Ascending aorta (tissue), 2 donors: ENCODE results near the gene INSYN2B. TPM values are rescaled to one million over a fixed set of nuclear protein-coding genes. Genes with fewer than 3 reads are reported as not detected.

Experiments used
- DNase-seq, 2 donors: peaks; one replicate each; pipeline ENCODE4 v3.0.0-alpha.2; 2019; ENCODE audit warnings: low spot score in 2 of 2
- H3K27ac ChIP-seq, 2 donors: fragments of 200-600 bp; sonication (generic); one replicate each; pipeline ENCODE4 v1.5.1; 2016 to 2017; ENCODE audit warnings: mild to moderate bottlenecking in 1 of 2
- H3K27me3 ChIP-seq: fragments of 200-600 bp; sonication (generic); one replicate; pipeline ENCODE4 v1.5.1; 2017
- H3K36me3 ChIP-seq, 2 donors: fragments of 200-600 bp; sonication (generic); one replicate each; pipeline ENCODE4 v1.5.1; 2016
- H3K4me1 ChIP-seq, 2 donors: fragments of 200-600 bp; sonication (generic); one replicate each; pipeline ENCODE4 v1.5.1; 2016 to 2017; ENCODE audit warnings: mild to moderate bottlenecking in 1 of 2
- H3K4me3 ChIP-seq, 2 donors: fragments of 200-600 bp; sonication (generic); one replicate each; pipeline ENCODE4 v1.5.1; 2016 to 2017; ENCODE audit warnings: mild to moderate bottlenecking in 1 of 2
- H3K9me3 ChIP-seq, 2 donors: fragments of 200-600 bp; sonication (generic); one replicate each; pipeline ENCODE4 v1.5.1; 2016
- intact Hi-C: fragments of 100-400 bp; cut with DNase I; formaldehyde crosslinking; loops from one replicate; pipeline ENCODE4 v1.15.1; 2023
- total RNA-seq: library from RNA; depleted of rRNA; stranded (reverse); fragments of >200 nt; gene quantifications from one replicate; pipeline ENCODE4 v1.1.0, GENCODE V29; 2016
- TF ChIP-seq, protein P1 (sequence below), 3 experiments: fragments of 200-600 bp in 2 of 3; fragments of 450-650 bp in 1 of 3; sonication (generic) in 2 of 3; IDR thresholded peaks; one replicate each; pipeline ENCODE4 v1.5.1; 2016 to 2019; ENCODE audit warnings: antibody characterized with exemption in 3 of 3, mild to moderate bottlenecking in 1 of 3, moderate library complexity in 1 of 3

The INSYN2B gene
- total RNA-seq, 1 donor from 2014 or later: not detected

DNA sequence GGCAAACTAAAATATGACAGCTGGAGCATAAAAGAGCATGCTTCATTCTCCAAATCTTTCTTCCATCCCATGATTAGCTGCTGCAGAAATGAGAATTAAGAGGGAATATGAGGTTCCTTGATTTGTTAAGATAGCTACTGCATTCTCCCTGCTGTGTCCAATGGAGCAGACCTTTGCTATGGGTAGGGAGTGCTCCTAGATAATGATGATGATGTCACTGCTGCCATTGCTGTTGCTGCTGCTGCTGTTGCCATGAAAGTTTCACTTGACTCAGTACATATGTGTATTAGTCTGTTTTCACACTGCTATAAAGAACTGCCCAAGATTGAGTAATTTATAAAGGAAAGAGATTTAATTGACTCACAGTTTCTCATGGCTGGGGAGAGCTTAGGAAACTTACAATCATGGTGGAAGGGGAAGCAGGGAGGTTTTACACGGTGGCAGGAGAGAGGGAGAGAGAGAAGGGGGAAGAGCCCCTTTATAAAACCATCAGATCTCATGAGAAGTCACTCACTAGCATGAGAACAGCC, 128.9 kb downstream of the INSYN2B start:
- intact Hi-C loops: no loop called here
- no peak for DNase-seq
- H3K27me3 ChIP-seq: no peaks in the 10 kb centered on the region
- H3K4me3 ChIP-seq: no peak overlapping the region
- peaks cover 0 to 6% of the 10 kb centered on the region in 2 donors for H3K9me3 ChIP-seq
- H3K36me3 ChIP-seq: no peaks in the 10 kb centered on the region
- no peaks in the 10 kb centered on the region for H3K4me1 ChIP-seq
- no peak overlapping the region for H3K27ac ChIP-seq
- TF ChIP-seq, protein P1, sequence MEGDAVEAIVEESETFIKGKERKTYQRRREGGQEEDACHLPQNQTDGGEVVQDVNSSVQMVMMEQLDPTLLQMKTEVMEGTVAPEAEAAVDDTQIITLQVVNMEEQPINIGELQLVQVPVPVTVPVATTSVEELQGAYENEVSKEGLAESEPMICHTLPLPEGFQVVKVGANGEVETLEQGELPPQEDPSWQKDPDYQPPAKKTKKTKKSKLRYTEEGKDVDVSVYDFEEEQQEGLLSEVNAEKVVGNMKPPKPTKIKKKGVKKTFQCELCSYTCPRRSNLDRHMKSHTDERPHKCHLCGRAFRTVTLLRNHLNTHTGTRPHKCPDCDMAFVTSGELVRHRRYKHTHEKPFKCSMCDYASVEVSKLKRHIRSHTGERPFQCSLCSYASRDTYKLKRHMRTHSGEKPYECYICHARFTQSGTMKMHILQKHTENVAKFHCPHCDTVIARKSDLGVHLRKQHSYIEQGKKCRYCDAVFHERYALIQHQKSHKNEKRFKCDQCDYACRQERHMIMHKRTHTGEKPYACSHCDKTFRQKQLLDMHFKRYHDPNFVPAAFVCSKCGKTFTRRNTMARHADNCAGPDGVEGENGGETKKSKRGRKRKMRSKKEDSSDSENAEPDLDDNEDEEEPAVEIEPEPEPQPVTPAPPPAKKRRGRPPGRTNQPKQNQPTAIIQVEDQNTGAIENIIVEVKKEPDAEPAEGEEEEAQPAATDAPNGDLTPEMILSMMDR (IDR thresholded peaks at IDR 0.05): no peak

DNA sequence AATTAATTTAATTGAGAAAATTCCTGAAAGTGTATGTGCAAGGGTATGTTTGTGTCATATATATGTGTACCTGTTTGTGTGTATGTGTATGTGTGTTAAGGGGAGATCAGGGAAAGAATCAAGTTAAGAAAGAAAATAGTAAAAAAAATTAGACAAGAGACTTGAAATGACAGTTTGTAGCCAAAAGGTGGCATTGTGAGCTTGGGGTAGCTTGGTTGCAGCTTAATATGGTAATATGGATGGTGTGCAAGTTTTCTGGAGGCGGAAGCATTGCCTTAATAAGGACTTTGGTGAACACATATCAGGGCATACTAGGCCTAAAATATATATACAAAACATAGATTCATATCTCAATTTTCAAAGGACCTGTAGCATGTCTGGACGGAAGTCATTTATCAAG, 129.9 kb downstream of the INSYN2B start:
- Histone ChIP-seq H3K27ac (no peak overlapping the region), H3K4me3 (no peak overlapping the region), H3K9me3 (peaks cover 0 to 6% of the 10 kb centered on the region in 2 donors), H3K36me3 (no peaks in the 10 kb centered on the region), H3K27me3 (no peaks in the 10 kb centered on the region), H3K4me1 (no peaks in the 10 kb centered on the region)
- no peak for DNase-seq
- TF ChIP-seq, protein P1 (IDR thresholded peaks at IDR 0.05): no peak
- intact Hi-C loops: no loop called here

DNA sequence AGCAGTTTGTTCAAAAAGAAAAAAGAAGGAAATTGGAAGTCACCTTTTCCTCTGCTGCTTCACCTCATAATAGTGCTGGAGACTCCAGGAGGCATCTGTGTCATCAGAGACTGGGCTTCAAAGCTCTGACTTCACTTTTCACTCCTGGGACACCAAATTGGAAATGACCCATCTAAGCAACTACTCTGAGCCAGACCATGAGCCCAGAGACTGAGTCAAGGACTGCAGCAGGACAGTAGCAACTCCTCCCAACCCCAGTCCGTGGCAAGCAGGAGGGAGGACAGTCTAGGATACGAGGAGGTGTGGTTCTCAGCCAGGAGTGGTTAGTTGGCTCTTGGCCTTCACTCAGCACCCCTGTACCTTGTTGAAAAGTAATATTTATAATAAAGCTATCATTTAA, 131.5 kb downstream of the INSYN2B start:
- no peak overlapping the region for H3K4me3 ChIP-seq
- no peaks in the 10 kb centered on the region for H3K27me3 ChIP-seq
- H3K4me1 ChIP-seq: no peaks in the 10 kb centered on the region
- no peak overlapping the region for H3K27ac ChIP-seq
- H3K36me3 ChIP-seq: no peaks in the 10 kb centered on the region
- H3K9me3 ChIP-seq: peaks cover 0 to 6% of the 10 kb centered on the region in 2 donors
- TF ChIP-seq, protein P1 (IDR thresholded peaks at IDR 0.05): no peak
- no peak for DNase-seq
- intact Hi-C loops: no loop called here

DNA sequence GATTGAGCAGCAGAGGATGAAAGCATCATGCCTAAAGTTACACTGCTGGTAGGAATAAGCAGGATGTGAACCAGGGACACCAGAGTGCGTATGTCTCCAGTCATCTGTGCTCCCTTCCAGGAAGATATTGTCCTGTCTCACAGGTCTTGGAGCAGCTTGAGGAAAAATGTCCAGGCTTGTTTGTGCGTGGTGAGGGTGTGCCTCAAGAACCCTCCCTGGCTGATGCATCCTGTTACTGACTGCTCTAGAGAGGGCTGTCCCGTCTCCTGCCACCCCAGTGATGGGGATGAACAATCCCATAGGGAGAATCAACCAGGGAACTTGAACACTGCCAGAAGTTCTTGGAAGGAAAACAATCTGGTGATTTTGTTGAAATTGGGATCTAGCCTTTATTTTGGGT, 132.0 kb downstream of the INSYN2B start:
- no peak for DNase-seq
- no peaks in the 10 kb centered on the region for H3K4me1 ChIP-seq
- no peak overlapping the region for H3K4me3 ChIP-seq
- TF ChIP-seq, protein P1 (IDR thresholded peaks at IDR 0.05): no peak
- no peaks in the 10 kb centered on the region for H3K36me3 ChIP-seq
- peaks cover 0 to 6% of the 10 kb centered on the region in 2 donors for H3K9me3 ChIP-seq
- intact Hi-C loops: no loop called here
- no peak overlapping the region for H3K27ac ChIP-seq
- no peaks in the 10 kb centered on the region for H3K27me3 ChIP-seq

DNA sequence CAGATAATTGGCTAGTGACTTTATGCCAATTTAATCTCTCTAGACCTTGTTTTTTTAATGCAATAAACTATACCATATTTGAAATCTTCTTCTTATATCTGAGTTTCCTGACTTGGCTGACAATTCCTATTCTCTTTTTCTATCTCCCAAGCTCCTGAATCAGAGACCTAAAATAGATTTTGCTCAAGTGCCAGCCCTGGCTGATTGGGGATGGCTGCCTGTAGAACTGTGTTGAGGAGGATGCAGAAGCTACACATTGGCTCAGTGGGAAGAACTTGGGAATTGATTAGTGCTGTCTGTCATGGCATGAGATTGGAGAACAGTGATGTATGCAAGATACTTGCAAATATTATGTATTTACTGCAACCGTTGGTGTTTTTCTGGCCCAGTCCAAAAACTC, 132.8 kb downstream of the INSYN2B start:
- Histone ChIP-seq H3K27me3 (no peaks in the 10 kb centered on the region), H3K9me3 (peaks cover 0 to 6% of the 10 kb centered on the region in 2 donors), H3K27ac (no peak overlapping the region), H3K4me3 (no peak overlapping the region), H3K36me3 (no peaks in the 10 kb centered on the region), H3K4me1 (no peaks in the 10 kb centered on the region)
- intact Hi-C loops: no loop called here
- DNase-seq: no peak
- TF ChIP-seq, protein P1 (IDR thresholded peaks at IDR 0.05): no peak

DNA sequence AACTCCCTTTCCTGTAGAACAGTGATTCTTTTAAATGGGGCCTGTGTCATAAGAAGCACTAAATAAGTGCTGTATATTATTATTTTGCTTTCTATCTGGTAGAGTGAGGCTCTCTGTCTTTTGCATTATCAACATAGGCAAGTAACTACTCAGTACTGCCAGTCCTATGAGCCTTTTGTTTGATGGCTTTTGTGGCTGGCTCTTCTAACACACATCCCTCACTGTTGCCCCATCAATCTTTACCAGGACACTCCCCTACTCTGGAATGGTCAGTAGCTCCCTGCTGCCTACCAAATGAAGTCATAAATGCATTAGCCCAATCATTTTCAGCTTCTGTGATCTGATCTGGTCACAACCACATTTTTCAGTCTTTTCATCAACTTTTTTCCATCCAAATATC, 137.6 kb downstream of the INSYN2B start:
- TF ChIP-seq, protein P1 (IDR thresholded peaks at IDR 0.05): no peak
- no peak overlapping the region for H3K27ac ChIP-seq
- intact Hi-C loops: no loop called here

More for the DNA sequence above, 137.6 kb downstream of the INSYN2B start:
- Histone ChIP-seq H3K36me3 (no peaks in the 10 kb centered on the region), H3K27me3 (no peaks in the 10 kb centered on the region), H3K9me3 (no peaks in the 10 kb centered on the region), H3K4me1 (no peaks in the 10 kb centered on the region), H3K4me3 (no peak overlapping the region)
- DNase-seq: no peak
